GM12878 (cell line): ENCODE results near the gene TMEM120B. TPM values are rescaled to one million over a fixed set of nuclear protein-coding genes. Genes with fewer than 3 reads are reported as not detected.

ENCODE experiments used
- ATAC-seq: fragments of 200-7000 bp; cut with Tn5 transposase; 3 replicates; pipeline ENCODE4 v1.9.1; 2020; ENCODE audit warnings: mild to moderate bottlenecking, moderate library complexity
- BruUV-seq: library from RNA; stranded (reverse); fragments of 400-500 nt; replicated peaks from 2 replicates; lab custom pipeline; 2021; lab: Mats Ljungman, UMichigan
- CTCF ChIA-PET: fragments of 300-600 bp; sonication (Branson Sonifier 250); formaldehyde crosslinking; extraction: SDS; loops from one replicate; lab custom pipeline; 2021; ENCODE audit warnings: inconsistent platforms; lab: Yijun Ruan, JAX
- POLR2A ChIA-PET: fragments of 350-600 bp; formaldehyde crosslinking; extraction: SDS; loops from one replicate; lab custom pipeline; 2021; ENCODE audit warnings: inconsistent platforms; lab: Charles Lee
- RAD21 ChIA-PET: fragments of 300-600 bp; sonication (Branson Sonifier 250); formaldehyde crosslinking; loops from one replicate; lab custom pipeline; 2023; ENCODE audit warnings: antibody characterized with exemption; ENCODE audit not compliant: unreplicated experiment; lab: Charles Lee
- SMC1A ChIA-PET: fragments of 300-600 bp; sonication (Branson Sonifier 250); formaldehyde crosslinking; loops from one replicate; lab custom pipeline; 2023; ENCODE audit not compliant: unreplicated experiment, uncharacterized antibody; lab: Charles Lee
- DNase-seq: peaks from one replicate; pipeline ENCODE4 v3.0.0-alpha.2; 2011; ENCODE audit warnings: low read depth, low spot score
- FAIRE-seq: peaks from 3 replicates; lab custom pipeline; 2011; peaks lifted over from hg19 to GRCh38; lab: Jason Lieb, UNC
- H2AFZ ChIP-seq: 2 replicates; pipeline ENCODE4 v1.6.0; 2011; ENCODE audit warnings: low read depth, low read length, control low read depth; ENCODE audit not compliant: control insufficient read depth
- H3K27ac ChIP-seq: 2 replicates; pipeline ENCODE4 v1.5.1; 2011; ENCODE audit warnings: control low read depth; ENCODE audit not compliant: control insufficient read depth, insufficient read depth
- H3K27me3 ChIP-seq, 2 experiments: replicated peaks in 1 of 2; 2 replicates each; pipeline versions ENCODE4 v1.6.0 to v1.6.1; 2011; ENCODE audit warnings: low read length in 1 of 2; ENCODE audit not compliant: control insufficient read depth in 2 of 2, insufficient read depth in 2 of 2
- H3K36me3 ChIP-seq, 2 experiments: 2 replicates each; pipeline ENCODE4 v1.5.1; 2011; ENCODE audit warnings: low read length in 1 of 2; ENCODE audit not compliant: control insufficient read depth in 2 of 2, insufficient read depth in 2 of 2
- H3K4me1 ChIP-seq: 2 replicates; pipeline ENCODE4 v1.6.1; 2011; ENCODE audit warnings: mild to moderate bottlenecking, low read length, moderate library complexity, mixed read lengths; ENCODE audit not compliant: control insufficient read depth, insufficient read depth
- H3K4me2 ChIP-seq: 2 replicates; pipeline ENCODE4 v1.6.0; 2011; ENCODE audit warnings: control low read depth; ENCODE audit not compliant: control insufficient read depth, insufficient read depth
- H3K4me3 ChIP-seq: fragments of 200-600 bp; sonication (generic); 2 replicates; pipeline ENCODE4 v1.5.1; 2016
- H3K79me2 ChIP-seq: 2 replicates; pipeline ENCODE4 v1.6.0; 2011; ENCODE audit warnings: low read length; ENCODE audit not compliant: control insufficient read depth, insufficient read depth
- H3K9ac ChIP-seq: 2 replicates; pipeline ENCODE4 v1.8.0; 2011; ENCODE audit warnings: low read length, control low read depth, mixed read lengths; ENCODE audit not compliant: control insufficient read depth, insufficient read depth
- H3K9me3 ChIP-seq: replicated peaks from 3 replicates; pipeline ENCODE4 v1.5.1; 2011; ENCODE audit warnings: mild to moderate bottlenecking, low read length; ENCODE audit not compliant: control insufficient read depth, insufficient read depth
- H4K20me1 ChIP-seq: 2 replicates; pipeline ENCODE4 v1.6.0; 2011; ENCODE audit not compliant: control insufficient read depth, insufficient read depth
- BCL11A ChIP-seq: IDR thresholded peaks from 2 replicates; pipeline ENCODE4 v1.6.1; 2011; ENCODE audit warnings: low read depth, low read length
- LARP7 ChIP-seq: fragments of 450-650 bp; IDR thresholded peaks from 2 replicates; pipeline ENCODE4 v1.6.1; 2017; ENCODE audit warnings: mild to moderate bottlenecking
- RUNX3 ChIP-seq: IDR thresholded peaks from 2 replicates; pipeline ENCODE4 v1.6.1; 2012; ENCODE audit warnings: low read length, inconsistent platforms
- SREBF2 ChIP-seq: IDR thresholded peaks from 2 replicates; pipeline ENCODE4 v1.6.1; 2012; ENCODE audit warnings: mild to moderate bottlenecking, low read length
- SUZ12 ChIP-seq: fragments of 200-600 bp; sonication (generic); IDR thresholded peaks from one replicate; pipeline ENCODE4 v1.6.1; 2018; ENCODE audit warnings: antibody characterized with exemption, mild to moderate bottlenecking; ENCODE audit not compliant: unreplicated experiment
- YY1 ChIP-seq: IDR thresholded peaks from 2 replicates; pipeline ENCODE4 v1.6.1; 2011; ENCODE audit warnings: low read depth, mild to moderate bottlenecking, low read length
- ZNF274 ChIP-seq: IDR thresholded peaks from one replicate; pipeline ENCODE4 v1.8.0; 2011; ENCODE audit not compliant: insufficient read length, insufficient read depth
- WGBS: methylation state at CpG from one replicate; pipeline ENCODE4 v1.1.6; 2016; ENCODE audit warnings: low lambda C conversion rate; ENCODE audit not compliant: insufficient replicate concordance, insufficient coverage; ENCODE audit errors: missing lambda C conversion rate; 5-methylcytosine and 5-hydroxymethylcytosine counted together
- in situ Hi-C: fragments of 300-500 bp; cut with MboI; formaldehyde crosslinking; loops from 9 replicates; pipeline ENCODE4 v1.14.3; 2018; ENCODE audit warnings: mixed read lengths
- intact Hi-C: fragments of 100-400 bp; cut with micrococcal nuclease; formaldehyde crosslinking; loops from one replicate; pipeline ENCODE4 v1.14.2; 2022; ENCODE audit not compliant: unreplicated experiment
- polyA plus RNA-seq, 11 experiments: library from polyadenylated mRNA; depleted of rRNA in 4 of 11; unstranded in 6 of 11; stranded (reverse) in 5 of 11; fragments of >200 nt; fragmentation: Nextera tagmentation in 4 of 11; fragmentation: Illumina TruSeq in 1 of 11; extraction: Ambion mirVana in 4 of 11; extraction: Trizol in 1 of 11; gene quantifications; 1 replicate in 1 of 11; 2 replicates in 10 of 11; pipeline versions ENCODE4 v1.2.1 to v1.2.3, GENCODE V29; 2011 to 2016; ENCODE audit warnings: inconsistent platforms in 2 of 11, missing spikeins in 2 of 11, low read depth in 1 of 11
- total RNA-seq, 4 experiments: library from RNA; depleted of rRNA in 3 of 4; stranded (reverse); fragments of >200 nt in 3 of 4; fragmentation: Illumina TruSeq in 1 of 4; extraction: Trizol in 1 of 4; gene quantifications; 2 replicates each; pipeline versions ENCODE4 v1.2.1 to v1.2.3, GENCODE V29; 2013 to 2021
- TF ChIP-seq, protein P1 (sequence below): fragments of 450-650 bp; IDR thresholded peaks from 2 replicates; pipeline ENCODE4 v1.6.1; 2016; ENCODE audit warnings: mild to moderate bottlenecking

Gene TMEM120B
- total and polyA plus RNA-seq, 10 of the 15 experiments (the other 5 are each of a cell fraction or from before 2014, with no cell fraction given): 4.0 to 26.2 (median 9.2) TPM

GRCh38 chr12:121767525-121768016, 55.0 kb downstream of the TMEM120B start:
- ChIA-PET CTCF (interaction anchor here (1.6 to 3.2 kb wide), 2 partner anchors 9 to 26 kb away, joined by 8 to 15 read pairs; partner anchors contain the start of gene RHOF), POLR2A (interaction anchor here (0.9 kb wide), 1 partner anchor 47 kb away, joined by 3 read pairs; no protein-coding TSS in a partner anchor), SMC1A (interaction anchor here (1.0 to 1.7 kb wide), 2 partner anchors 66 to 285 kb away, joined by 3 to 5 read pairs; no protein-coding TSS in a partner anchor)
- no peaks in the 10 kb centered on the region for H3K9me3 ChIP-seq
- no peaks in the 10 kb centered on the region for H4K20me1 ChIP-seq
- H3K4me1 ChIP-seq: no peaks in the 10 kb centered on the region
- no TSS peak for BruUV-seq
- WGBS: 78% methylated on average over 10 of the region's 10 CpGs
- no peak overlapping the region for H3K27ac ChIP-seq
- H3K79me2 ChIP-seq: no peaks in the 10 kb centered on the region
- no peaks in the 10 kb centered on the region; a peak in 1 of 4 replicates for H3K36me3 ChIP-seq
- H2AFZ ChIP-seq: no peak overlapping the region
- in situ Hi-C loops: loop anchor here (5.0 kb wide), 1 partner anchor 65 kb away; no protein-coding TSS in a partner anchor
- intact Hi-C loops: no loop called here
- no peak for FAIRE-seq
- no peak overlapping the region for H3K9ac ChIP-seq
- H3K4me2 ChIP-seq: no peak overlapping the region
- H3K27me3 ChIP-seq: no peaks in the 10 kb centered on the region
- no peak for DNase-seq
- TF ChIP-seq RUNX3: no peak
- no peak for TF ChIP-seq ZNF274
- no peak for TF ChIP-seq SREBF2
- TF ChIP-seq SUZ12: no peak
- no peak for TF ChIP-seq BCL11A
- no peak for TF ChIP-seq YY1
- TF ChIP-seq, protein P1, sequence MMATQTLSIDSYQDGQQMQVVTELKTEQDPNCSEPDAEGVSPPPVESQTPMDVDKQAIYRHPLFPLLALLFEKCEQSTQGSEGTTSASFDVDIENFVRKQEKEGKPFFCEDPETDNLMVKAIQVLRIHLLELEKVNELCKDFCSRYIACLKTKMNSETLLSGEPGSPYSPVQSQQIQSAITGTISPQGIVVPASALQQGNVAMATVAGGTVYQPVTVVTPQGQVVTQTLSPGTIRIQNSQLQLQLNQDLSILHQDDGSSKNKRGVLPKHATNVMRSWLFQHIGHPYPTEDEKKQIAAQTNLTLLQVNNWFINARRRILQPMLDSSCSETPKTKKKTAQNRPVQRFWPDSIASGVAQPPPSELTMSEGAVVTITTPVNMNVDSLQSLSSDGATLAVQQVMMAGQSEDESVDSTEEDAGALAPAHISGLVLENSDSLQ: no peak
- no peak for TF ChIP-seq LARP7
- TF ChIP-seq, all 136 proteins: peak for 0
- RAD21 ChIA-PET: no interaction called here
- ATAC-seq: no peak
- H3K4me3 ChIP-seq: no peak overlapping the region
